NOMO-1 (cell line): Measurements from ENCODE around the gene KRT10.
A peak's percentile ranks its signal among the peaks of the same experiment; 100 is the strongest.

Experiments
- DNase-seq, 2 experiments: peaks; one replicate each; lab custom pipeline; 2025; ENCODE audit not compliant: unreplicated experiment in 2 of 2; lab: John Stamatoyannopoulos, UW

KRT10 gene

GRCh38 chr17:40810494-40810893, 11.9 kb downstream of the KRT10 start:
- no peak for DNase-seq

DNA sequence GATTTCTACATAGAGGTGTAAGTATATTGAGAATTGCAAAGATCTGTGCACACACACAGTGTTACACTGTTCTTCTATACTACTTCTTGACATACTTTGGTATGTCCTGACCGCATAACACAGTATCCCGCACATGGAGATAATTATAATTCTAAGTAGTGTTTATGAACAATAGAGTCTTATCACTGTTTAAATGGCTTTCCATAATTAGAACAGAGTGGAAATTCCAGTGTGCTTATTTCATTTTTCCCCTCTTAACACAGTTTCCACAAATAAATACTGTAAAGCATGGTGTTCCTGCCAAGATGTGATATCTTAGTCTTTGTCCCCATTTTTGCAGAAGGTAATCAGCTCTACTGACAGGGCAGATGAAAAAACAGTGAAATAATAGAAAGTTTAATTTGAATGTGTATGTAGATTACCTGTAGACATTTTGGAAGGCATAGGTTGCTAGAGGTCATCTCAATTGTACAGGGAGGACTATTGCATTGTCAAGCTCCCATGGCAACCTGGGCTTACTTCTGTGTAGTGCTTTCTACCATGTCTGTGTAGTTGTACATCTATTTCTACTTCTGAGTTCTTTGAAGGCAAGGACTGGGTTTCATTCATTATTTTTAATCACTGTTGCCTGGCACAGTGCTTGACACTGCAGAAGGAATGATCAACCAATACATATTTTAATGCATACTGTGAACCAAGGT, 12.5 kb downstream of the KRT10 start:
- no peak for DNase-seq

DNA sequence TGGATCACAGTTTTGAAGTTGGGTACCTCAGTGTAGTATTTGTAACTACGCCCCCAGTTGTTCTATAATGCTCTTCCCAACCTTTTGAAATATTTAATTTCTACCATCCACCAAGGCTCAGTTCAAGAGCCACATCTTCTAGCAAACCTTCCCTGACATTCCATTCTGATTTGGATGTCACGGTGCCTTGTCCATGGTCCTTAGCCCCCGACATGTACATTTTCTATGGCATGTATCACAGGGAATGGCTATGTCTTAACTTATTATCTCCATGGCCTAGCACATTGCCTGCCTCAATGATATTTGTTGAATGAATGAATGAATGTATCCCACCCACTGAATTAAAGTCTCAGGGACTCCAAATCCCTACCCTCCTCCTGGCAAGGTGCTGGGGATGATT, 16.3 kb downstream of the KRT10 start:
- DNase-seq = no peak

GRCh38 chr17:40803617-40804082, 18.8 kb downstream of the KRT10 start:
- peak; percentile 54 to 74 for DNase-seq

DNA sequence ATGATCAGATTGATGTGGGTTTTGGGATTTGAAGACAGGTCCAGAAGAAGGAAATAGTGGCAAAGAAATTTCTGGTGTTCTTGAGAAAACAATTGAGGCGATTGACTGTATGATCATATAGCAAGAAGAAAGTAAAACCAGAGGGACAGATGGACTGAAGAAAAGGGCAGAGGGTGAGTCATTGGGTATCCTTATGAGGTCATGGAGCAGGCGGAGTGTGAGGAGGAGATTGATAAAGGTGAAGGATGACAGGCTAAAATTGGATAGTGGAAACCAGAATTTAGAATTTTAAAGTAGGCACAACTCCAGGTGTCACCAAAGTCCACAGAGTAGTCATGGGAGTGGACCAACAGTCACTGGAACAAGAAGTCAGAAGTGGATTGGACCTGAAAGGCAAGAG, 21.3 kb downstream of the KRT10 start:
- DNase-seq = no peak

- DNase-seq = no peak
Observed at GRCh38 chr17:40800381-40800780, 22.0 kb downstream of the KRT10 start.

- no peak for DNase-seq
Observed at GRCh38 chr17:40799859-40800258, 22.6 kb downstream of the KRT10 start, which contains the start of gene KRT28. Gene KRT28, minus strand, starts transcription at chr17:40799959. Its CDS starts 66 bp downstream, at chr17:40799893.

- DNase-seq = no peak
Observed at GRCh38 chr17:40796846-40797245, 25.6 kb downstream of the KRT10 start.

DNA sequence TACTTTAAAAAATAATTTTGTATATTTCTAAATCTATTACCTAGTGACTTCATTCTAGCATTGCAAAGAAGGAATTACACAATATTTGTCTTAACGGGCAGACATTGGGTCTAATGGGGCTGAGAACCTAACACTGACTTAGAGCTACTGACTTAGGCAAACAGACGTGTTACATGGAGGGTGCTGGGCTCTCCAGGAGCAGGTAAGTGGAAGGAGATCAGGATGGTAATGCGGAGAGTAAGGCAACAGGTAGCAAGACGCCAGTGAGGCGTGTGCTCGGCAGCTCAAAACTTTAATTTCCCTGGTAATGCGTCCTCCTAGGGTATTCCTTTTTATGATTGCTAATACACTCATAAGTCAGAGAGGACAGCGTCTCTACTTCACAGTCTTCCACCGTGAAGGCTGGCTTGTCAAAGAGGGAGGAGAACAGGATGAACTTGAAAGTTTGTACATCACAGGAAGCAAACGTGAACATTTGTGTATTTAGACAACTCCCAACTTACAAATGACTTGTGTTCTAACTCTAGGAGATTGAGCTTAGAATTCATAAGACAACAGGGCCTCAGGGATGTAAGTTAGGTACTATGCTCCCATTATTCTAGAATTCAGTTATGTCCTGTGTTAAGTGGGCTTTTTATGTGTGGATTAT, 27.3 kb downstream of the KRT10 start:
- DNase-seq = peak in 1 of 2 experiments; percentile 7

DNA sequence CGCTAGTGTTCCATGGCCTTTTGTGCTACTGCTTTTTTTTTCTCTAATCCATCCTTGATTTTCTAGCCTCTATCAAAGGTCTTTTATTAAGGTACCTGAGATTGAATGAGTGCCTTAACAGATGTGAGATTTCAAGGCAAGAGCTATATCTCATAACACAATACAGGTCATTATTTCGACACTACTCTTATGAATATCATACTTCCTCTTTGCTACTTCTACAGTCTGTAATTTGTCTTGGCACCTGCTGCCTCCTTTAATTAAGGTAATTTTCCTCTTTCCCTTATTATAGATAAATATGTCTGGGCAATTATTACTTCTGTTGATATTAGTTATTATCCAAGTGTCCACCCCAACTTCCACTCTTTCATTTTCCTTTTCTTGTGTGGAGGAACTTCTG, 27.9 kb downstream of the KRT10 start:
- DNase-seq = peak; percentile 38 to 91

DNA sequence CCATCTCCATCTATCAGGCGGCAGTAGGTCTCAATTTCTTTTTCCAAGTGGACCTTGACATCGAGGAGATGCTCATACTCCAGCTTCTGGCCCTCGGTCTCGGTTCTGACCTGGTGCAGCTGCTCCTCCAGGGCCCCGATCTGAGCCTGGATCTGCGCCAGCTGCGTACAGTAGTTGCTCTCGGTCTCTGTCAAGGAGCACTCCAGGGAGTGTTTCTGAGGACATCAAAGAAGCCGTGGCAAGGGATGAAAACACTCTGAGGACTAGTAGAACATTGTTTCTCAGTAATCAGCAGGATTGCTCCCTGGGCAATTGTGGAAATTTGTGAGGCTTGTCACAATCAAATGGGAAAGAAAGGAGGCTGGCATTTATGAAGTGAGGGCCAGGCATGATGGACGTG, 28.6 kb downstream of the KRT10 start:
- no peak for DNase-seq

DNA sequence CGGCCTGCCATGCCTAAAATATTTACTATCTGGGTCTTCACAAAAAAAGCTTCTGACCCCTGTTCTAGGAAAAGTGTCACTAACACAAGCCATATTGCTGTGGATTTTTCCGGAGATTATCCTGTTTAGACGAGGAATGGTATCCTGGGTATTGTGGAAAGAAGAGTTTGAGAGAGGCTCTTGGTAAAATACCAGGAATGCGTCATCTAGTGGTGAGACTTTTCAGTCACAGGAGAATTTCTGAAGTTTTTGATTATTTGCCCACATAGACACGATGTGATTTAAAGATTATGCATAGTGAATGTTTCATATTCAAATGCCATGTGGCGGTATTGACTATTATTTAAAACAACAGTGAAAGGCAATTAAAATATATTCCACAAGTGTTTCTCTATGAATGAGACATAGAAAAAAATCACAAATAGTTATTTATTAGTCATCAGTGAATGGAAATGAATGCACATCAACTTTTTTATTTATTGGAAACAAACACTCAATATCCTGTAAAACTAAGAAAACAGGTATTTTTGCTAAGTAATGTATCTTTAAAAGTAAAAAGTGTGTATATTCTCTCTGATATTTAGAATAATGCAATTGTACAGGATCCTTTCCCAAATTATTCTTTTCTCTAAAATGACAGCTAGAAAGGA, 30.5 kb downstream of the KRT10 start:
- no peak for DNase-seq

GRCh38 chr17:40791111-40791510, 31.3 kb downstream of the KRT10 start:
- DNase-seq = no peak

GRCh38 chr17:40782450-40782849, 40.0 kb downstream of the KRT10 start, which contains the start of gene KRT27:
Gene KRT27, minus strand, starts transcription at chr17:40782550. Its CDS starts 57 bp downstream, at chr17:40782493.
- DNase-seq = no peak

- DNase-seq = peak in 1 of 2 experiments; percentile 31
Observed at GRCh38 chr17:40779181-40779909, 43.1 kb downstream of the KRT10 start.

GRCh38 chr17:40778461-40778860, 44.0 kb downstream of the KRT10 start:
- DNase-seq = peak; percentile 16 to 31

- peak in 1 of 2 experiments; percentile 42 for DNase-seq
Observed at GRCh38 chr17:40777971-40778370, 44.4 kb downstream of the KRT10 start.

DNA sequence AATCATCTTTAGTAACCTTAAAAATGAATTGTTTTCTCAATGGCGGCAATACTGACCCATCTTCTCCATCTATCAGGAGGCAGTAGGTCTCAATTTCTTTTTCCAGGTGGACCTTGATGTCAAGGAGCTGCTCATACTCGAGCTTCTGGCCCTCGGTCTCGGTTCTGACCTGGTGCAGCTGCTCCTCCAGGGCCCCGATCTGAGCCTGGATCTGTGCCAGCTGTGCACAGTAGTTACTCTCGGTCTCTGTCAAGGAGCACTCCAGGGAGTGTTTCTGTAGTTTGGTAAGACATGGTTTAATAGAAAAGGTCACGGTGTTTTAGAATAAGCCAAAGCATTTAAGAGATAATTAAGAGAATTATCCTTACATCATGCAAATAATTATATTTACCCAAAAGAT, 45.0 kb downstream of the KRT10 start:
- DNase-seq = no peak

DNA sequence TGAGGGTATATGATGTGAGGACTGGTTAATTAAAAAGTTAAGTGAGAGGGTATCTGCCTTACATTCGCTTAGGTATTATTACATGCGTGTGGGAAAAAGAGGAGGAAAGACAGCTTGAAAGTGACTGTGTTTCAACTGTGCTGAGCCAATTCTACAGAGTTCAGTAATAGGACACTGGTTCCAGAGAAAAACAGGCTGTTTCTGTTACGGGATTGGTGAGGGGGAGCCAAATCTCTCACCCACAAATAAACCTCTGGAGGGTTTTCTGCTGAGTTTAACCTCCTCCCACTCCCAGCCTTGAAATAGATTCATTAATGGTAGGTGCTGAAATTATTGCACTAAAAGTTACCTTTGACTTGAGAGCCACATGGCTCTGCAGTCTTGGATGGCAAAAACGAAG, 46.5 kb downstream of the KRT10 start:
- DNase-seq = no peak

DNA sequence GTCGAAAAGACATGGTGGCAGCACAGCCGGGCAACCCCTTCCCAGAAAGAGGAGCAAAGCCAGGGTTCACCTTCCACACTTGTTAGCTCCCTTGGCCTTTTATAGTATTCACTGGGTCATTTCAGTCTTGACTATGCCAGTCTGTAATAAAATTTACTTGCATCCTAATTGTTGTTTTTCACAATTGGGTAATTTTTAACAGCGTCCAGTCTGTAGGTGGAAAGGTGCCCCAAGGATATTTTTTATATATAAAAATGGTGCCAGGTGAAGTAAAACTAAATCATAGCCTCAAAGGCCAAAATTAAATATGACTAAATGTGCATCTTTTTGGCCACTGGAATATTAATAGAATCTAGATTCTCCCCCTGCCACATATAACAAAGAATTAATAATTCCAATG, 50.3 kb downstream of the KRT10 start, which contains the start of gene KRT26:
Gene KRT26, minus strand, starts transcription at position 101 of the 400 bp plus-strand sequence. Its CDS starts 88 bp downstream, at position 13.
- DNase-seq = no peak
